ENCODE measurements around the gene DYNAP. TPM values are rescaled to one million over a fixed set of nuclear protein-coding genes. Genes with fewer than 3 reads are reported as not detected.

Gene DYNAP
- total and polyA plus RNA-seq, 2 of the 13 experiments (the other 11 are each of a cell fraction or from before 2014, with no cell fraction given) = not detected

- Histone ChIP-seq H3K9ac (ENCODE audit: insufficient read depth, low read depth, low read length) (no peak overlapping the region), H3K4me1 (ENCODE audit: insufficient read depth, low read length) (no peaks in the 10 kb centered on the region), H3K27me3 (ENCODE audit: control insufficient read depth in 1 of 2, insufficient read depth in 2 of 2, low read length in 2 of 2) (no peaks in the 10 kb centered on the region), H3K36me3 (replicated peaks in 1 of 2; ENCODE audit: control insufficient read depth in 1 of 2, insufficient read depth in 2 of 2, low read length in 2 of 2) (no peaks in the 10 kb centered on the region), H3K4me3 (replicated peaks in 1 of 3; ENCODE audit: insufficient read depth in 1 of 3, low read depth in 2 of 3, low read length in 3 of 3) (no peak overlapping the region), H3K79me2 (ENCODE audit: insufficient read depth, low read length) (no peaks in the 10 kb centered on the region), H4K20me1 (ENCODE audit: insufficient read depth, low read length) (no peaks in the 10 kb centered on the region), H3K9me3 (ENCODE audit: low read length) (no peaks in the 10 kb centered on the region), H3K27ac (ENCODE audit: extremely low read length, insufficient read depth, low read length) (no peak overlapping the region), H2AFZ (ENCODE audit: low read length) (no peak overlapping the region), H3K4me2 (ENCODE audit: low read depth, low read length) (no peak overlapping the region)
- DNase-seq (ENCODE audit: low spot score) = no peak
- no peak for ATAC-seq
- WGBS (ENCODE audit: low lambda C conversion rate) = 4% methylated on average over 3 of the region's 3 CpGs
- ChIA-PET CTCF (ENCODE audit: low intra/inter-chr PET ratio, low total read pairs) (no interaction called here), POLR2A (no interaction called here)
- intact Hi-C loops (cut with micrococcal nuclease; ENCODE audit: unreplicated experiment) = no loop called here
- no TSS peak for BruUV-seq (replicated peaks)
- in situ Hi-C loops (cut with HindIII; ENCODE audit: extremely low pct_ligation_motif_present, low pct_unique_long_range_greater_than_20kb) = no loop called here
- no peak for FAIRE-seq
- TF ChIP-seq NFAT5 (CRISPR knock-in tag; IDR thresholded peaks at IDR 0.05) (no peak), ZNF329 (CRISPR knock-in tag; IDR thresholded peaks at IDR 0.05; ENCODE audit: low read depth) (no peak), ZNF20 (CRISPR knock-in tag; IDR thresholded peaks at IDR 0.05) (no peak), ZNF639 (CRISPR knock-in tag; conservative IDR thresholded peaks at IDR 0.05) (no peak), ZNF256 (CRISPR knock-in tag; conservative IDR thresholded peaks at IDR 0.05) (no peak), ZNF318 (CRISPR knock-in tag; IDR thresholded peaks at IDR 0.05) (no peak), ARNTL (CRISPR knock-in tag; IDR thresholded peaks at IDR 0.05) (no peak), ZNF234 (CRISPR knock-in tag; conservative IDR thresholded peaks at IDR 0.05) (no peak)
These were observed 25.3 kb downstream of the DYNAP start for GRCh38 chr18:54616220-54616848.
